Sigmoid colon (tissue), 4 donors: ENCODE measurements around the gene DPM2.

ENCODE experiments used
- CTCF ChIP-seq, 4 experiments: fragments of 450-650 bp in 3 of 4; fragments of 200-600 bp in 1 of 4; IDR thresholded peaks; one replicate each; pipeline ENCODE4 v1.5.1; 2016 to 2019; ENCODE audit warnings: antibody characterized with exemption in 4 of 4, mild to moderate bottlenecking in 3 of 4, moderate library complexity in 2 of 4
- EP300 ChIP-seq, 4 donors: sonication (generic); formaldehyde crosslinking; IDR thresholded peaks; one replicate each; pipeline ENCODE4 v1.6.1; 2017; ENCODE audit warnings: antibody characterized with exemption in 4 of 4

DNA sequence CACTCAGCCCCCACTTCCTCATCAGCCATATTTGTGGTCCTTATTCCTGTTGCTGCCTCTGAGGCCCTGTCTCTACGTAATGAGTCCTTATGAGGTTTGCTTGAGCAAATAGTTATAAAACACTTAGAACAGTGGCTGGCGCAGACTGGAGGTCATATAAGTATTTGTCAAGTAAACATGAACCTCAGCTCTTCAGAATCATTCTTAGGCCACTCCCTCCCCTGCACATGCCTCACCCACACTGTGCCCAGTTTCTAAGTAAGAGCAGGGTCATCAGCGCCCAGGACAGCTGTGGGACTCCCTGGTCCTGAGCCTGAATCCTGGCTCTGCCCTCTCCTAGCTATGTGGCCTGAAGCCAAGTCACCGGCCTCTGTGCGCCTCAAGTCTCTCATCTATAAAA, 24.8 kb downstream of the DPM2 start:
- no peak for TF ChIP-seq CTCF (IDR thresholded peaks at IDR 0.05)
- TF ChIP-seq EP300 (IDR thresholded peaks at IDR 0.05) = no peak
